Adrenal gland (tissue), 12 donors: ENCODE measurements around the gene SPATS1. TPM values are rescaled to one million over a fixed set of nuclear protein-coding genes. Genes with fewer than 3 reads are reported as not detected.
"Not testable (repeated sequence)": the region's sequence is repeated elsewhere in the genome, so short reads cannot be mapped to it uniquely, and the experiment has no call there.

Source experiments
- DNase-seq, 7 donors: peaks; one replicate each; pipeline ENCODE4 v3.0.0-alpha.2; 2019 to 2020
- H3K27ac ChIP-seq, 5 donors: fragments of 200-600 bp; sonication (generic) in 4 of 5; 1 replicate in 3 of 5; 2 replicates in 2 of 5; pipeline versions ENCODE4 v1.5.1 to v1.8.0; 2016 to 2020; ENCODE audit warnings: mild to moderate bottlenecking in 1 of 5
- H3K27me3 ChIP-seq: fragments of 200-600 bp; 2 replicates; pipeline ENCODE4 v1.8.0; 2021
- H3K36me3 ChIP-seq, 2 donors: fragments of 200-600 bp; replicated peaks in 1 of 2; 1 replicate in 1 of 2; 2 replicates in 1 of 2; pipeline versions ENCODE4 v1.5.1 to v1.8.0; 2018 to 2022
- H3K4me1 ChIP-seq, 2 donors: fragments of 200-600 bp; replicated peaks in 1 of 2; 1 replicate in 1 of 2; 2 replicates in 1 of 2; pipeline versions ENCODE4 v1.5.1 to v1.8.0; 2018 to 2021
- H3K4me3 ChIP-seq, 4 donors: fragments of 200-600 bp; sonication (generic) in 3 of 4; one replicate each; pipeline ENCODE4 v1.5.1; 2016 to 2018
- H3K9me3 ChIP-seq, 3 donors: fragments of 200-600 bp; sonication (generic) in 1 of 3; replicated peaks in 1 of 3; 1 replicate in 2 of 3; 2 replicates in 1 of 3; pipeline versions ENCODE4 v1.5.1 to v1.8.0; 2016 to 2021
- POLR2A ChIP-seq, 2 donors: fragments of 450-650 bp; IDR thresholded peaks; one replicate each; pipeline ENCODE4 v1.6.1; 2017; ENCODE audit warnings: antibody characterized with exemption in 2 of 2, mild to moderate bottlenecking in 2 of 2, moderate library complexity in 1 of 2
- WGBS, 4 donors: extraction: QIAGEN DNeasy Blood & Tissue Kit in 2 of 4; methylation state at CpG; one replicate each; pipeline versions ENCODE4 v1.1.5 to v1.1.7; 2013 to 2017; 5-methylcytosine and 5-hydroxymethylcytosine counted together
- intact Hi-C, 2 donors: fragments of 100-400 bp; cut with DNase I; formaldehyde crosslinking; loops; one replicate each; pipeline versions ENCODE4 v1.14.1 to v1.15.0; 2022 to 2023
- polyA plus RNA-seq, 3 donors: library from polyadenylated mRNA; stranded (reverse); fragments of 200-250 nt in 2 of 3; fragments of 350-450 nt in 1 of 3; fragmentation: Illumina TruSeq in 1 of 3; extraction: RNeasy Lipid Tissue Mini Kit (QIAGEN cat#74804) in 1 of 3; gene quantifications; one replicate each; pipeline ENCODE4 v1.2.3, GENCODE V29; 2013 to 2014
- total RNA-seq, 9 donors: library from RNA; depleted of rRNA in 4 of 9; stranded (reverse); fragments of >200 nt in 4 of 9; fragments of 120-200 nt in 1 of 9; fragmentation: NEBNext Ultra II Directional in 1 of 9; extraction: Animal tissue kit (Norgen Biotek cat#: 25700) in 1 of 9; gene quantifications; one replicate each; pipeline versions ENCODE4 v1.1.0 to v1.2.4, GENCODE V29; 2013 to 2023
- TF ChIP-seq, protein P1 (sequence below), 6 experiments: fragments of 450-650 bp in 4 of 6; fragments of 200-600 bp in 2 of 6; sonication (generic) in 1 of 6; IDR thresholded peaks; 1 replicate in 5 of 6; 2 replicates in 1 of 6; pipeline versions ENCODE4 v1.5.1 to v1.8.0; 2016 to 2021; ENCODE audit warnings: antibody characterized with exemption in 6 of 6, mild to moderate bottlenecking in 2 of 6, moderate library complexity in 1 of 6
- donor health status: healthy with polysubstance abuse.
- donor health status: Bipolar disorder and iron deficiency.
- donor health status: DM: yes; HTN: yes; CAD: no.
- donor health status: DM: no; HTN: no; CAD: no.
- donor health status: DM: no; HTN: no; CAD: no.
- donor health status: DM: yes; HTN: yes; CAD: no.

Gene SPATS1
- total and polyA plus RNA-seq, 12 donors = 0.15 TPM; not detected in 11

DNA sequence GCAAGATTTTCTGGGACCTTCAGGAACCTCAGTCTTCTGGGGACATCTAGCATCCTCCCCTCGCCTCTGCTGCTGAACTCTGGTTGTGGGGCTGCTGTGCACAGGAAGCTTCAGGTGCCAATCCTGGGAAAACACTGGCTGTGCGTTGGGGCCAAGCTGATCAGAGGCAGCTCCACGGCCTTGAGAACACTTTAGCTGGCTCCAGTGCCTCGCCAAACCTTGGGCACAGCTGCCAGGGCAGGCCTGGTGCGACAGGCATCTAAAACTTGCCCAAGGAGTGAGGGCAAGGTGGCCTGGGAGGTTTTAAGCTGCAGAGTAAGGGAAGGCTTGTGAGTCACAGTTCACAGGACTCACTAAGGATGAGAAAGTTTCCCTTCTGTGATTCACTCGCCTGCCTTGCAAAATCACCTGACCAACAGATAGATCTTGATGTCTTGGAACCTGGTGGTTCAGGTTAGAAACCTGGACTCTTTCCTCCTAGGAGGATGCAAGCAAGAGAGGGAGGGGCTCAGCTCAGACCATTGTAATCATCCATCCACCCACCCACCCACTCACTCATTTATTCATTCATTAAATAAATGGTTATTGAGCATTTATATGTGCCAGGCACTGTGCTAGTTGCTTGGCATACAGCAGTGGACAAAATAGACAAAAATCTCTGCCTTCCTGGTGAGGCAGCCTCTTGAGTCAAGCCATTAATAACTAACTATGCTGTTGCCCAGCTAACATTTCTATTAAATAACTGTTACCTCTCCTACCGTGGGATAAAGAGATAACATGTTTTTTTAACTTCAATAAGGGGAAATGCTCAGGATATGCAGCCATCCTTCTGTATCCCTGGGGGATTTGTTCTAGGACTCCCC is 2.5 kb upstream of the SPATS1 start:
- intact Hi-C loops = loop anchor here (2.0 to 10.0 kb wide), 6 partner anchors 68 to 243 kb away; partner anchors contain the start of genes CAPN11 (in 1 of the 2) and TMEM151B (in 1 of the 2)
- Histone ChIP-seq H3K27ac (no peak overlapping the region), H3K27me3 (peaks cover 13% of the 10 kb centered on the region), H3K9me3 (no peaks in the 10 kb centered on the region), H3K4me3 (no peak overlapping the region), H3K4me1 (no peaks in the 10 kb centered on the region), H3K36me3 (no peaks in the 10 kb centered on the region)
- TF ChIP-seq, protein P1, sequence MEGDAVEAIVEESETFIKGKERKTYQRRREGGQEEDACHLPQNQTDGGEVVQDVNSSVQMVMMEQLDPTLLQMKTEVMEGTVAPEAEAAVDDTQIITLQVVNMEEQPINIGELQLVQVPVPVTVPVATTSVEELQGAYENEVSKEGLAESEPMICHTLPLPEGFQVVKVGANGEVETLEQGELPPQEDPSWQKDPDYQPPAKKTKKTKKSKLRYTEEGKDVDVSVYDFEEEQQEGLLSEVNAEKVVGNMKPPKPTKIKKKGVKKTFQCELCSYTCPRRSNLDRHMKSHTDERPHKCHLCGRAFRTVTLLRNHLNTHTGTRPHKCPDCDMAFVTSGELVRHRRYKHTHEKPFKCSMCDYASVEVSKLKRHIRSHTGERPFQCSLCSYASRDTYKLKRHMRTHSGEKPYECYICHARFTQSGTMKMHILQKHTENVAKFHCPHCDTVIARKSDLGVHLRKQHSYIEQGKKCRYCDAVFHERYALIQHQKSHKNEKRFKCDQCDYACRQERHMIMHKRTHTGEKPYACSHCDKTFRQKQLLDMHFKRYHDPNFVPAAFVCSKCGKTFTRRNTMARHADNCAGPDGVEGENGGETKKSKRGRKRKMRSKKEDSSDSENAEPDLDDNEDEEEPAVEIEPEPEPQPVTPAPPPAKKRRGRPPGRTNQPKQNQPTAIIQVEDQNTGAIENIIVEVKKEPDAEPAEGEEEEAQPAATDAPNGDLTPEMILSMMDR (IDR thresholded peaks at IDR 0.05) = no peak
- TF ChIP-seq POLR2A (IDR thresholded peaks at IDR 0.05) = no peak
- WGBS, 4 donors = 36 to 68% (median 48%) methylated on average over 6 to 7 of the region's 7 CpGs
- peak in 5 of 7 donors; percentile 30 to 48 (median 36) for DNase-seq

DNA sequence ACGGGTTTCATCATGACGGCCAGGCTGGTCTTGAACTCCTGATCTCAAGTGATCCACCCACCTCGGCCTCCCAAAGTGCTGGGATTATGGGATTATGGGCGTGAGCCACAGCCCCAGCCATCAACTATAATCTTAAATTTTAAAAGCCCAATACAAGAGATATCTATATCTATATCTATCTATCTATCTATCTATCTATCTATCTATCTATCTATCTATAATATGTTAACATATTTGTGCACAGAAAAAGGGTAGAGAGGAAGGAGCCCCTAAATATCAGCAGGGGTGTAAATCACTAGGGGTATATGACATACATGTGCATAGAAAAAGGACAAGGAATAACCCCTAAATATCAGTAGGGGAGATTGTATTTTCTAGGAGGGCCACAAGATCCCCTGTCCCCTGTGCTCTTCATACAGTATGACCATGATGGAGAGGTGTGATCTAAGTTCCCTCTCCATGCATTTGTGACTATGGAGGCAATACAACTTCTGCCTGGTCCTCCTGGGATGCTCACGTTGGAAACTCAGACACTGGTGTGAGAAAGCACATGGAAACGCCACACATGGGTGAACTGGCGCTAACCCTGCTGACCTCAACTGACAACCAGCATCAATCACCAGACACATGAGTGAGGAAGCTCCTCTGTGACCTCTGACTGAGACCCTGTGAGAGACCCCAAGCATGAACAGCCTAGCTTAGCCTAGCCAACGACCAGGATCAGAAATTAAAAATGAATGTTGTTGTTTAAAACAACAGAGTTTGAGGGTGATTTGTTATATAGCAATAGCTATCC is 1.2 kb upstream of the SPATS1 start:
- 41 to 61% (median 59%) methylated on average over 7 to 8 of the region's 8 CpGs for WGBS, 4 donors
- H3K9me3 ChIP-seq = no peaks in the 10 kb centered on the region
- H3K36me3 ChIP-seq = no peaks in the 10 kb centered on the region
- TF ChIP-seq, protein P1 (IDR thresholded peaks at IDR 0.05) = no peak
- TF ChIP-seq POLR2A (IDR thresholded peaks at IDR 0.05) = no peak
- DNase-seq = no peak
- H3K4me1 ChIP-seq = no peaks in the 10 kb centered on the region
- intact Hi-C loops = no loop called here
- H3K4me3 ChIP-seq = no peak overlapping the region
- peaks cover 18% of the 10 kb centered on the region for H3K27me3 ChIP-seq
- H3K27ac ChIP-seq = peak overlapping the region in 1 of 5 donors; percentile 65

DNA sequence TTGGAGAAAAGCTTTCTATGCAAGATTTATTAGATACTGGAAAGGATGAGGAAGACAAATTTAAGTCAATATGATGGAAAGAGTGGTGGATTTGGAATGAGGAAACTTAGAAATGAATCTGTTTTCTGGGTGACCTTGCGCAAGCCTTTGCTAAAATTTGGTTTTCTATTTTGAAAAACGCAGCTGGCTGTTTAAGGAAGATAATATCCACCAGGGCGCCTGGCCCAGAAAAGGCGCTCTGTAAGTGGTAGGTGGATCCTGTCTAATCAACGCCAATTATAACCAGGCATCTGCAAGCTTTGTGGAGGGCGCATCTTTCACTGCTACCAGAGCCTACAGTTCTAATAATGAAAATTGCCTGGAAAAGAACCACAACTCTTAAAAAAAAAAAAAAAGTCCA is 398 bp upstream of the SPATS1 start:
- no peak overlapping the region for H3K4me3 ChIP-seq
- H3K27ac ChIP-seq = peak overlapping the region in 1 of 5 donors; percentile 65
- H3K27me3 ChIP-seq = peaks cover 18% of the 10 kb centered on the region
- 48 to 60% (median 54%) methylated on average over 6 of the region's 6 CpGs for WGBS, 4 donors
- TF ChIP-seq, protein P1 (IDR thresholded peaks at IDR 0.05) = no peak
- TF ChIP-seq POLR2A (IDR thresholded peaks at IDR 0.05) = no peak
- no peaks in the 10 kb centered on the region for H3K9me3 ChIP-seq
- intact Hi-C loops = no loop called here
- peak in 1 of 7 donors; percentile 72 for DNase-seq
- no peaks in the 10 kb centered on the region for H3K36me3 ChIP-seq
- H3K4me1 ChIP-seq = no peaks in the 10 kb centered on the region

DNA sequence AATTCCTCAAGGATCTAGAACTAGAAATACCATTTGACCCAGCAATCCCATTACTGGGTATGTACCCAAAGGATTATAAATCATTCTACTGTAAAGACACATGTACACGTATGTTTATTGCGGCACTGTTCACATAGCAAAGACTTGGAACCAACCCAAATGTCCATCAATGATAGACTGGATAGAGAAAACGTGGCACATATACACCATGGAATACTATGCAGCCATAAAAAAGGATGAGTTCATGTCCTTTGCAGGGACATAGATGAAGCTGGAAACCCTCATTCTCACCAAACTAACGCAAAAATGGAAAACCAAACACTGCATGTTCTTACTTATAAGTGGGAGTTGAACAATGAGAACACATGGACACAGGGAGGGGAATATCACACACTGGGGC is 4.4 kb downstream of the SPATS1 start:
- DNase-seq, H3K36me3 ChIP-seq, H3K27ac ChIP-seq, H3K9me3 ChIP-seq, H3K4me3 ChIP-seq, H3K4me1 ChIP-seq, intact Hi-C loops: not testable (repeated sequence)
- WGBS, 4 donors = 74 to 82% (median 80%) methylated on average over 4 of the region's 4 CpGs
- peaks cover 18% of the 10 kb centered on the region for H3K27me3 ChIP-seq
